Kidney (tissue), 14 donors: Measurements from ENCODE around the gene LRRC27. TPM values are rescaled to one million over a fixed set of nuclear protein-coding genes. Genes with fewer than 3 reads are reported as not detected.

Experiments
- DNase-seq, 5 donors: peaks; one replicate each; pipeline ENCODE4 v3.0.0-alpha.2; 2013 to 2020
- FAIRE-seq: peaks from 2 replicates; lab custom pipeline; 2012; peaks lifted over from hg19 to GRCh38; lab: Jason Lieb, UNC
- H3K27ac ChIP-seq, 2 donors: one replicate each; pipeline ENCODE4 v1.7.0; 2013; ENCODE audit warnings: low read depth in 2 of 2, low read length in 2 of 2, inconsistent platforms in 1 of 2
- H3K27me3 ChIP-seq: one replicate; pipeline ENCODE4 v1.7.1; 2013; ENCODE audit warnings: low read length, inconsistent platforms; ENCODE audit not compliant: control insufficient read depth, insufficient read depth
- H3K36me3 ChIP-seq, 3 donors: one replicate each; pipeline versions ENCODE4 v1.7.0 to v1.7.1; 2013; ENCODE audit warnings: low read length in 3 of 3, control low read depth in 1 of 3, inconsistent platforms in 1 of 3; ENCODE audit not compliant: insufficient read depth in 3 of 3, control insufficient read depth in 2 of 3
- H3K4me1 ChIP-seq, 3 donors: one replicate each; pipeline versions ENCODE4 v1.7.0 to v1.7.1; 2013; ENCODE audit warnings: low read length in 3 of 3, inconsistent platforms in 1 of 3, low read depth in 1 of 3; ENCODE audit not compliant: control insufficient read depth in 2 of 3, insufficient read depth in 2 of 3
- H3K4me3 ChIP-seq, 3 donors: one replicate each; pipeline versions ENCODE4 v1.7.0 to v1.8.1; 2013; ENCODE audit warnings: low read length in 3 of 3, control low read depth in 1 of 3, inconsistent platforms in 1 of 3
- H3K9ac ChIP-seq, 3 donors: one replicate each; pipeline versions ENCODE4 v1.7.0 to v1.7.1; 2013; ENCODE audit warnings: low read length in 3 of 3, control low read depth in 1 of 3, inconsistent platforms in 1 of 3
- H3K9me3 ChIP-seq, 3 donors: one replicate each; pipeline versions ENCODE4 v1.7.0 to v1.7.1; 2013; ENCODE audit warnings: low read length in 3 of 3, control low read depth in 1 of 3, inconsistent platforms in 1 of 3; ENCODE audit not compliant: control insufficient read depth in 2 of 3, insufficient read depth in 1 of 3
- intact Hi-C: fragments of 100-400 bp; cut with DNase I; formaldehyde crosslinking; loops from one replicate; pipeline ENCODE4 v1.11.1; 2022
- polyA plus RNA-seq: library from polyadenylated mRNA; stranded (reverse); fragments of 350-450 nt; fragmentation: Illumina TruSeq; extraction: RNeasy Lipid Tissue Mini Kit (QIAGEN cat#74804); gene quantifications from one replicate; pipeline ENCODE4 v1.2.3, GENCODE V29; 2014; ENCODE audit warnings: low read depth, low replicate concordance; ENCODE audit not compliant: insufficient read depth
- total RNA-seq: library from RNA; stranded (reverse); fragmentation: NEBNext Ultra II Directional; extraction: Animal tissue kit (Norgen Biotek cat#: 25700); gene quantifications from one replicate; pipeline ENCODE4 v1.2.1, GENCODE V29; 2021
- TF ChIP-seq, protein P1 (sequence below): IDR thresholded peaks from 3 replicates; pipeline ENCODE4 v1.5.1; 2012; ENCODE audit warnings: mild to moderate bottlenecking, moderate library complexity, borderline replicate concordance; ENCODE audit not compliant: insufficient read depth; ENCODE audit errors: extremely low read depth
- donor health status: control.
- donor health status: control.
- donor health status: control.
- donor health status: control.
- donor health status: control.
- donor health status: DM: yes; HTN: yes; CAD: no.
- donor health status: Normal renal cell carcinoma (clear cell type).

LRRC27 gene
- total and polyA plus RNA-seq, 2 donors from 2014 or later, result 14.4 to 14.6 TPM

GRCh38 chr10:132291826-132292225 lies 40.2 kb upstream of the LRRC27 start:
- Histone ChIP-seq H3K27ac (no peak overlapping the region), H3K27me3 (no peaks in the 10 kb centered on the region), H3K9me3 (no peaks in the 10 kb centered on the region), H3K9ac (no peak overlapping the region), H3K36me3 (no peaks in the 10 kb centered on the region), H3K4me1 (peaks cover 0 to 4% (median 0%) of the 10 kb centered on the region in 3 donors), H3K4me3 (no peak overlapping the region)
- intact Hi-C loops, result no loop called here
- TF ChIP-seq, protein P1, sequence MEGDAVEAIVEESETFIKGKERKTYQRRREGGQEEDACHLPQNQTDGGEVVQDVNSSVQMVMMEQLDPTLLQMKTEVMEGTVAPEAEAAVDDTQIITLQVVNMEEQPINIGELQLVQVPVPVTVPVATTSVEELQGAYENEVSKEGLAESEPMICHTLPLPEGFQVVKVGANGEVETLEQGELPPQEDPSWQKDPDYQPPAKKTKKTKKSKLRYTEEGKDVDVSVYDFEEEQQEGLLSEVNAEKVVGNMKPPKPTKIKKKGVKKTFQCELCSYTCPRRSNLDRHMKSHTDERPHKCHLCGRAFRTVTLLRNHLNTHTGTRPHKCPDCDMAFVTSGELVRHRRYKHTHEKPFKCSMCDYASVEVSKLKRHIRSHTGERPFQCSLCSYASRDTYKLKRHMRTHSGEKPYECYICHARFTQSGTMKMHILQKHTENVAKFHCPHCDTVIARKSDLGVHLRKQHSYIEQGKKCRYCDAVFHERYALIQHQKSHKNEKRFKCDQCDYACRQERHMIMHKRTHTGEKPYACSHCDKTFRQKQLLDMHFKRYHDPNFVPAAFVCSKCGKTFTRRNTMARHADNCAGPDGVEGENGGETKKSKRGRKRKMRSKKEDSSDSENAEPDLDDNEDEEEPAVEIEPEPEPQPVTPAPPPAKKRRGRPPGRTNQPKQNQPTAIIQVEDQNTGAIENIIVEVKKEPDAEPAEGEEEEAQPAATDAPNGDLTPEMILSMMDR, result no peak
- FAIRE-seq (no peak), DNase-seq (peak in 2 of 5 donors; percentile 25 to 43)

GRCh38 chr10:132292287-132293200 lies 39.4 kb upstream of the LRRC27 start:
- Histone ChIP-seq H3K36me3 (no peaks in the 10 kb centered on the region), H3K4me3 (no peak overlapping the region), H3K27me3 (no peaks in the 10 kb centered on the region), H3K9me3 (no peaks in the 10 kb centered on the region), H3K4me1 (peaks cover 0 to 4% (median 0%) of the 10 kb centered on the region in 3 donors), H3K9ac (no peak overlapping the region), H3K27ac (no peak overlapping the region)
- TF ChIP-seq, protein P1, result no peak
- DNase-seq (peak in 1 of 5 donors; percentile 56), FAIRE-seq (no peak)
- intact Hi-C loops, result no loop called here

DNA sequence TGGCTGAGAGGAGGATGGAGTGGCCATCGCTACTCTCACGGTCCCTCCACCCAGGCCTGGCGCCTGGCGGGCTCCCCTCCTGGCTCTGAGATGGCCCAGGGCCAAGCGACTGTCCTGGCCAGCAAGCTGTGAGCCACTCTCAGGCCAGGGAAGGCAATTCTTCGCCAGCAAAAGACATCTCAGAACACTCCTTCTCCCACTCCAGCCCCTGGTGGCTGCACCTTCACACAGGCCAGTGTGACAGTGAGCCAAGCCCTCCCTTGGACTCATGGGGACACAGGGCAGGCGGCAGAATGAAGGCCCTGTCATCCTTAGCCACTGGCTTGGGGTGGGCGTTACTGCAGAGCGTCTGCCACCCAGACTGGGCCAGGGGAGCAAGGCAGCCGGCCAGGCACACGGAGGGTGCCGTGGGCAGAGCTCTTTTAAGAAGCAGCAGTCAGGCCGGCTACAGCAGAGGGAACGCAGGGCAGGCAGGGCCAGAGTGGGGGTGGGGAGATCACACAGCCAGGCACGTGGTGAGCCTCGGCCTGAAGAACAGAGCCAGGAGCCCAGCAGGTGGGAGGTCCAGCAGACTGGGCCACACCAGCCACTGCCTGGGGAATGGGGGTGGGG lies 38.7 kb upstream of the LRRC27 start:
- no peaks in the 10 kb centered on the region for H3K36me3 ChIP-seq
- TF ChIP-seq, protein P1, result no peak
- H3K27ac ChIP-seq, result no peak overlapping the region

More for the DNA sequence above, 38.7 kb upstream of the LRRC27 start:
- intact Hi-C loops, result no loop called here
- Histone ChIP-seq H3K9me3 (no peaks in the 10 kb centered on the region), H3K9ac (no peak overlapping the region), H3K4me1 (peaks cover 0 to 4% (median 0%) of the 10 kb centered on the region in 3 donors), H3K4me3 (no peak overlapping the region), H3K27me3 (no peaks in the 10 kb centered on the region)
- DNase-seq, result peak in 3 of 5 donors; percentile 37 to 67 (median 45)
- FAIRE-seq, result no peak
